ENCODE data around the gene DST. TPM values are rescaled to one million over a fixed set of nuclear protein-coding genes. Genes with fewer than 3 reads are reported as not detected.

DST gene
- total RNA-seq, 4 donors from 2014 or later, result 475 to 871 (median 583) TPM

- no peak overlapping the region for H3K4me3 ChIP-seq (ENCODE audit: low read depth, poor library complexity, severe bottlenecking)
- WGBS, 2 donors, result 79 to 85% methylated on average over 2 of the region's 2 CpGs
- no peak for DNase-seq (ENCODE audit: low spot score in 2 of 2)
- intact Hi-C loops (cut with DNase I; ENCODE audit: low total_unique reads), result no loop called here
- TF ChIP-seq CTCF (IDR thresholded peaks at IDR 0.05) (no peak), POLR2A (IDR thresholded peaks at IDR 0.05) (no peak)
These were observed 35.5 kb downstream of the DST start for GRCh38 chr6:56607111-56607752.

GRCh38 chr6:56605435-56605834, 37.3 kb downstream of the DST start:
- no peak for TF ChIP-seq CTCF (IDR thresholded peaks at IDR 0.05)
- TF ChIP-seq POLR2A (IDR thresholded peaks at IDR 0.05), result no peak
- WGBS, 2 donors, result 93 to 97% methylated on average over 1 of the region's 1 CpG
- no peak for DNase-seq (ENCODE audit: low spot score in 2 of 2)
- intact Hi-C loops (cut with DNase I; ENCODE audit: low total_unique reads), result no loop called here
- no peak overlapping the region for H3K4me3 ChIP-seq (ENCODE audit: low read depth, poor library complexity, severe bottlenecking)

GRCh38 chr6:56604186-56604585, 38.5 kb downstream of the DST start:
- intact Hi-C loops (cut with DNase I; ENCODE audit: low total_unique reads), result no loop called here
- DNase-seq (ENCODE audit: low spot score in 2 of 2), result no peak
- 55 to 73% methylated on average over 1 of the region's 1 CpG for WGBS, 2 donors
- no peak for TF ChIP-seq POLR2A (IDR thresholded peaks at IDR 0.05)
- TF ChIP-seq CTCF (IDR thresholded peaks at IDR 0.05), result no peak
- H3K4me3 ChIP-seq (ENCODE audit: low read depth, poor library complexity, severe bottlenecking), result no peak overlapping the region

- intact Hi-C loops (cut with DNase I; ENCODE audit: low total_unique reads), result no loop called here
- TF ChIP-seq CTCF (IDR thresholded peaks at IDR 0.05), result no peak
- TF ChIP-seq POLR2A (IDR thresholded peaks at IDR 0.05), result no peak
- DNase-seq (ENCODE audit: low spot score in 2 of 2), result no peak
- WGBS, 2 donors, result 70 to 73% methylated on average over 2 of the region's 2 CpGs
- no peak overlapping the region for H3K4me3 ChIP-seq (ENCODE audit: low read depth, poor library complexity, severe bottlenecking)
These were observed 41.3 kb downstream of the DST start for GRCh38 chr6:56601390-56601789.

GRCh38 chr6:56595490-56596122, 47.1 kb downstream of the DST start:
- DNase-seq (ENCODE audit: low spot score in 2 of 2), result no peak
- intact Hi-C loops (cut with DNase I; ENCODE audit: low total_unique reads), result loop anchor here (10.0 kb wide), 1 partner anchor 221 kb away; no protein-coding TSS in a partner anchor
- TF ChIP-seq POLR2A (IDR thresholded peaks at IDR 0.05) (no peak), CTCF (IDR thresholded peaks at IDR 0.05) (no peak)
- WGBS, 2 donors, result 42 to 44% methylated on average over 6 of the region's 6 CpGs
- no peak overlapping the region for H3K4me3 ChIP-seq (ENCODE audit: low read depth, poor library complexity, severe bottlenecking)
